OCI-LY7 (cell line): Measurements from ENCODE around the gene VPS9D1.

Experiments
- EZH2phosphoT487 ChIP-seq: fragments of 200-600 bp; sonication (generic); IDR thresholded peaks from 2 replicates; pipeline ENCODE4 v1.6.1; 2018; ENCODE audit warnings: low read depth, borderline replicate concordance, mild to moderate bottlenecking, mixed run types, antibody characterized with exemption, low read length, moderate library complexity, mixed read lengths
- TF ChIP-seq, protein P1 (sequence below): fragments of 200-600 bp; sonication (generic); conservative IDR thresholded peaks from 2 replicates; pipeline ENCODE4 v1.5.1; 2014; ENCODE audit warnings: mild to moderate bottlenecking, antibody characterized with exemption, low read length, moderate library complexity, mixed read lengths

GRCh38 chr16:89711601-89712273, 9.0 kb downstream of the VPS9D1 start:
- TF ChIP-seq, protein P1, sequence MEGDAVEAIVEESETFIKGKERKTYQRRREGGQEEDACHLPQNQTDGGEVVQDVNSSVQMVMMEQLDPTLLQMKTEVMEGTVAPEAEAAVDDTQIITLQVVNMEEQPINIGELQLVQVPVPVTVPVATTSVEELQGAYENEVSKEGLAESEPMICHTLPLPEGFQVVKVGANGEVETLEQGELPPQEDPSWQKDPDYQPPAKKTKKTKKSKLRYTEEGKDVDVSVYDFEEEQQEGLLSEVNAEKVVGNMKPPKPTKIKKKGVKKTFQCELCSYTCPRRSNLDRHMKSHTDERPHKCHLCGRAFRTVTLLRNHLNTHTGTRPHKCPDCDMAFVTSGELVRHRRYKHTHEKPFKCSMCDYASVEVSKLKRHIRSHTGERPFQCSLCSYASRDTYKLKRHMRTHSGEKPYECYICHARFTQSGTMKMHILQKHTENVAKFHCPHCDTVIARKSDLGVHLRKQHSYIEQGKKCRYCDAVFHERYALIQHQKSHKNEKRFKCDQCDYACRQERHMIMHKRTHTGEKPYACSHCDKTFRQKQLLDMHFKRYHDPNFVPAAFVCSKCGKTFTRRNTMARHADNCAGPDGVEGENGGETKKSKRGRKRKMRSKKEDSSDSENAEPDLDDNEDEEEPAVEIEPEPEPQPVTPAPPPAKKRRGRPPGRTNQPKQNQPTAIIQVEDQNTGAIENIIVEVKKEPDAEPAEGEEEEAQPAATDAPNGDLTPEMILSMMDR = no peak
- TF ChIP-seq EZH2phosphoT487 = no peak
